Measurements from ENCODE around the gene SH3TC1.

Gene SH3TC1

GRCh38 chr4:8171266-8171665 is 27.8 kb upstream of the SH3TC1 start:
- no peaks in the 10 kb centered on the region for H3K27me3 Mint-ChIP-seq
- ATAC-seq, result no peak
- H3K9me3 Mint-ChIP-seq, result peaks cover 12% of the 10 kb centered on the region
- peaks cover 41% of the 10 kb centered on the region for H3K4me1 Mint-ChIP-seq
- peak overlapping the region; percentile 64 for H3K4me3 Mint-ChIP-seq
- peak overlapping the region; percentile 82 for H3K27ac Mint-ChIP-seq
- H3K36me3 Mint-ChIP-seq, result no peaks in the 10 kb centered on the region

DNA sequence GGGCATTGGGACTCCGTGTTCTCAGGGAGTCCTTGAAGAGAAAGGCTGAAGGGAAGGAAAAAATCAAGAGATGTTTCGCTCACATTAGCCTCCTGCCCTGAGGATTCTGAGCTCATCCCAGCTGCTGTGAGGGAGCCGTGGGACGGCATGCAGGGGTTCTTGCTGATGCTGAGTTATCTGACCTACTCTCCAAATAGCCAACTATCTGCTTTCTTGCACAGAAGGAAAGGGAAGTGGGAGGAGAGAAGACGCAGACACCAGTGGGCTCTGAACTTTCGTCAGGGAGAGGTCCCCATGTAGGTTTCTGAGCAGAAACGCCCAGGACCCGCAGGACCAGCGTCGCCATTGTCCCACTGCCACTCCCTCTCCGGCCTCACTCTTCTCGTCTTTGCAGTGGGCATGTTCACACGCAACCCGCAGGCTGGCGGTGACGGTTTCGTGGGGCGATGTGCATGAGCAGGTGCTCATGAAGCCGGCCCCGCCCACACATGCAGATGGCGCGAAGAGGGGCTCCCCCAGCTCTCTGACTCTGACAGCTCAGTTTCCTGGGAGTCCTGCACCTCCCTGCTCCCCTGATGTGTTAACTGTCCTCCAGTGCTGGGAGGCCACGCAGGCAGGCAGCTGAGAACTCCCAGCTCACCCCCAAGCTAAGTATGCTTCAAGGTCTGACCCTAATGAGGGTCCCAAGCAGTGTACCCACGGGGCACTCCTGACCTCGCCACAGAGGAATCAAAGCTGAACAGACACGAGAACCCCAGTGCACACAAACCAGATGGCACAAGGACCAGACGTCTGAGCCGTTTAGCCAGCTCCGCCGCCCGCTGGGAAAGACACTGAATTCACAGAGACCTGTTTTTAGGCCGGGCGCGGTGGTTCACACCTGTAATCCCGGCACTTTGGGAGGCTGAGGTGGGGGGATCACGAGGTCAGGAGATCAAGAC is 26.8 kb upstream of the SH3TC1 start:
- H3K27ac Mint-ChIP-seq, result peak overlapping the region; percentile 82
- H3K9me3 Mint-ChIP-seq, result peaks cover 2% of the 10 kb centered on the region
- peaks cover 39% of the 10 kb centered on the region for H3K4me1 Mint-ChIP-seq
- peak overlapping the region; percentile 64 for H3K4me3 Mint-ChIP-seq
- H3K36me3 Mint-ChIP-seq, result no peaks in the 10 kb centered on the region
- ATAC-seq, result peak; percentile 89
- no peaks in the 10 kb centered on the region for H3K27me3 Mint-ChIP-seq

- Mint-ChIP-seq H3K36me3 (no peaks in the 10 kb centered on the region), H3K4me3 (no peak overlapping the region), H3K27me3 (no peaks in the 10 kb centered on the region), H3K9me3 (no peaks in the 10 kb centered on the region), H3K27ac (no peak overlapping the region), H3K4me1 (peaks cover 36% of the 10 kb centered on the region)
- no peak for ATAC-seq
Measured at GRCh38 chr4:8173492-8174242, 25.4 kb upstream of the SH3TC1 start.

GRCh38 chr4:8174970-8175369 is 24.1 kb upstream of the SH3TC1 start:
- H3K36me3 Mint-ChIP-seq, result no peaks in the 10 kb centered on the region
- no peak for ATAC-seq
- H3K4me3 Mint-ChIP-seq, result no peak overlapping the region
- H3K27me3 Mint-ChIP-seq, result no peaks in the 10 kb centered on the region
- H3K9me3 Mint-ChIP-seq, result no peaks in the 10 kb centered on the region
- peaks cover 36% of the 10 kb centered on the region for H3K4me1 Mint-ChIP-seq
- H3K27ac Mint-ChIP-seq, result no peak overlapping the region

- ATAC-seq, result no peak
Measured at GRCh38 chr4:8175686-8176085, 23.4 kb upstream of the SH3TC1 start.

GRCh38 chr4:8176547-8177399 is 22.3 kb upstream of the SH3TC1 start:
- H3K4me1 Mint-ChIP-seq, result peaks cover 29% of the 10 kb centered on the region
- peak overlapping the region; percentile 26 for H3K27ac Mint-ChIP-seq
- no peak overlapping the region for H3K4me3 Mint-ChIP-seq
- no peaks in the 10 kb centered on the region for H3K36me3 Mint-ChIP-seq
- H3K9me3 Mint-ChIP-seq, result no peaks in the 10 kb centered on the region
- H3K27me3 Mint-ChIP-seq, result no peaks in the 10 kb centered on the region
- peak; percentile 75 for ATAC-seq

More at GRCh38 chr4:8175686-8176085, 23.4 kb upstream of the SH3TC1 start:
- Mint-ChIP-seq H3K9me3 (no peaks in the 10 kb centered on the region), H3K27ac (no peak overlapping the region), H3K36me3 (no peaks in the 10 kb centered on the region), H3K4me3 (no peak overlapping the region), H3K4me1 (peaks cover 36% of the 10 kb centered on the region), H3K27me3 (no peaks in the 10 kb centered on the region)

GRCh38 chr4:8177552-8177951 is 21.5 kb upstream of the SH3TC1 start:
- Mint-ChIP-seq H3K9me3 (no peaks in the 10 kb centered on the region), H3K4me1 (peaks cover 21% of the 10 kb centered on the region), H3K27me3 (no peaks in the 10 kb centered on the region), H3K27ac (peak overlapping the region; percentile 79), H3K4me3 (no peak overlapping the region), H3K36me3 (no peaks in the 10 kb centered on the region)
- no peak for ATAC-seq

DNA sequence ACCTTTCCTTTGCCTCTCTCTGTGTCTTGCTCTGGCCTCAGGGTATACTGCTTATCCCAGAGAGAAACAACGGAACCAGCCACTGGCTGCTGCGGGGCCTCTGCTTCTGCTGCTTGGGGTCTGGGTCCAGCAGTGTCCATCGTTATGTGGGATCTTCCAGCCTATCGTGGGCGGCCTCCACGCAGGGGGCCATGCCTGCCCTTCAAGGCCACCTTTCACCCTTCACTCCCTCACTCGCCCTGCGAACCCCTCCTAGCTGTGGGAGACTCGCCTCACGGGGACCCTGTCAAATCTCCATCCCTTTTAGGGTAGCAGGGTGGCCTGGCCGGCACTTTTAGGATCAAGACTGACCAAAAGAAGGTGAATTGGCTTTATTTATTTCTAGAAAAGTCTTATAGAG is 21.1 kb upstream of the SH3TC1 start:
- peak overlapping the region; percentile 79 for H3K27ac Mint-ChIP-seq
- H3K4me3 Mint-ChIP-seq, result no peak overlapping the region
- peaks cover 17% of the 10 kb centered on the region for H3K4me1 Mint-ChIP-seq
- H3K36me3 Mint-ChIP-seq, result no peaks in the 10 kb centered on the region
- H3K27me3 Mint-ChIP-seq, result no peaks in the 10 kb centered on the region
- ATAC-seq, result no peak
- H3K9me3 Mint-ChIP-seq, result no peaks in the 10 kb centered on the region

DNA sequence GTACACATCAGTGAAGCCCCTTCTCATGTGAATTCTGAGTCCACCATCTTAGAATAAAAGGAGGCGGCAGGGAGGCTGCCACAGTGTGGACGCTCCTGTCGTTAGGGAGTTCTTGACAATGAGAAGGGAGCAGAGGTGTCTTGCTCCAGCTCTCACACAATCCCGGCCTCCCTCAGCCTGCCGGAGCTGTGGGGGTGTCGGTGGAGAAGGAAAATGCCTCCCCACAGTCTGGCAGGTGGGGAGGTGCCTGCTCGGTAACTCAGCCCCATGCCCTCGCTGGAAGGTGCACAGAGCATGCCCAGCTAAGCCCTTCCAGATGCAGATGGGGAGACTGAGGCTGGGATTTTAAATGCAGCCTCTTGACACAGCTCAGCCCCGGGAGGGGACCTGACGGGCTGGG is 20.0 kb upstream of the SH3TC1 start:
- no peak for ATAC-seq
- no peaks in the 10 kb centered on the region for H3K36me3 Mint-ChIP-seq

GRCh38 chr4:8179771-8180170 is 19.3 kb upstream of the SH3TC1 start:
- H3K36me3 Mint-ChIP-seq, result no peaks in the 10 kb centered on the region
- peaks cover 12% of the 10 kb centered on the region for H3K4me1 Mint-ChIP-seq
- H3K27me3 Mint-ChIP-seq, result no peaks in the 10 kb centered on the region
- H3K27ac Mint-ChIP-seq, result no peak overlapping the region
- no peak for ATAC-seq
- H3K9me3 Mint-ChIP-seq, result no peaks in the 10 kb centered on the region
- H3K4me3 Mint-ChIP-seq, result no peak overlapping the region

More for the DNA sequence above, 20.0 kb upstream of the SH3TC1 start:
- H3K9me3 Mint-ChIP-seq, result no peaks in the 10 kb centered on the region
- no peak overlapping the region for H3K4me3 Mint-ChIP-seq
- H3K27me3 Mint-ChIP-seq, result no peaks in the 10 kb centered on the region
- H3K27ac Mint-ChIP-seq, result no peak overlapping the region
- peaks cover 13% of the 10 kb centered on the region for H3K4me1 Mint-ChIP-seq

DNA sequence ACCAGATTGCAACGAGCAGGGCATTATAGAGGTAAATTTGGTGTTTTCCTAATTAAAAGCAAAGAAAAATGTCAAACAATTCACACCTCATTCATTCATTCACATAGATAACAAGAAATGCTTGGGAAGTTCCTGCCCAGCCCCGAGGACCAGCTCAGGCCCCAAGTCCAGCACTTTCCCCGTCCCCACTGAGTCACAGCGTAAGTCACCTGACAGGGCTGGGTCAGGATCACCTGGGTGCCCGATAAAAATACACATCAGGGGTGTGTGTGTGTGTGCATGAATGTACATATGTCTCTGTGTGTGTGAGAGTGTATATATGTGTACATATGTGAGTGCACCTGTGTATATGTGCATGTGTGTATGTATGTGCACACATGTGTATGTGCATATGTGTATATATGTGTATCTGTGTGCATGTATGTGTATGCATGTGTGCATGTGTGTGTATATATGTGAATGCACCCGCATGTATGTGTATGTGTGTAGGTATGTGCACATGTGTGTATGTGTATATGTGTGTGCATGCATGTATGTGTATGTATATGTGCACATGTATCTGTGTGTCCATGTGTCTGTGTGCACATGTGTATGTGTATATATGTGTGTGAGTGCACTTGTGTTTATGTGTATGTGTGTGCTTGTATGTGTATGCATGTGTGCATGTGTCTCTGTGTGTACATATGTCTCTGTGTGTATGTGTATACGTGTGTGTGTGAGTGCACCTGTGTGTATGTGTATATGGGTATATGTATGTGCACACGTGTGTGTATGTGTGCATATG is 18.6 kb upstream of the SH3TC1 start:
- ATAC-seq, result no peak
- H3K4me1 Mint-ChIP-seq, result peaks cover 12% of the 10 kb centered on the region
- H3K27ac Mint-ChIP-seq, result peak overlapping the region; percentile 20
- no peak overlapping the region for H3K4me3 Mint-ChIP-seq
- no peaks in the 10 kb centered on the region for H3K36me3 Mint-ChIP-seq
- H3K9me3 Mint-ChIP-seq, result no peaks in the 10 kb centered on the region
- H3K27me3 Mint-ChIP-seq, result no peaks in the 10 kb centered on the region

GRCh38 chr4:8181119-8181518 is 18.0 kb upstream of the SH3TC1 start:
- Mint-ChIP-seq H3K9me3 (no peaks in the 10 kb centered on the region), H3K4me3 (no peak overlapping the region), H3K36me3 (no peaks in the 10 kb centered on the region), H3K27me3 (peaks cover 4% of the 10 kb centered on the region), H3K4me1 (peaks cover 12% of the 10 kb centered on the region), H3K27ac (peak overlapping the region; percentile 20)
- no peak for ATAC-seq

GRCh38 chr4:8181844-8182243 is 17.2 kb upstream of the SH3TC1 start:
- peaks cover 8% of the 10 kb centered on the region for H3K4me1 Mint-ChIP-seq
- H3K27me3 Mint-ChIP-seq, result peaks cover 11% of the 10 kb centered on the region
- no peaks in the 10 kb centered on the region for H3K9me3 Mint-ChIP-seq
- no peak overlapping the region for H3K4me3 Mint-ChIP-seq
- H3K36me3 Mint-ChIP-seq, result no peaks in the 10 kb centered on the region
- no peak overlapping the region for H3K27ac Mint-ChIP-seq
- no peak for ATAC-seq

GRCh38 chr4:8182294-8182693 is 16.8 kb upstream of the SH3TC1 start:
- no peak overlapping the region for H3K27ac Mint-ChIP-seq
- no peak for ATAC-seq
- H3K27me3 Mint-ChIP-seq, result peaks cover 15% of the 10 kb centered on the region
- no peak overlapping the region for H3K4me3 Mint-ChIP-seq
- H3K4me1 Mint-ChIP-seq, result peaks cover 4% of the 10 kb centered on the region
- no peaks in the 10 kb centered on the region for H3K36me3 Mint-ChIP-seq
- no peaks in the 10 kb centered on the region for H3K9me3 Mint-ChIP-seq
